HG03060 (cell line): ENCODE data around the gene PRKN.

Experiments used
- ATAC-seq: cut with Tn5 transposase; IDR thresholded peaks from one replicate; pipeline ENCODE4 v1.9.1; 2021; ENCODE audit warnings: low read depth, moderate number of reproducible peaks; ENCODE audit not compliant: unreplicated experiment

PRKN gene

DNA sequence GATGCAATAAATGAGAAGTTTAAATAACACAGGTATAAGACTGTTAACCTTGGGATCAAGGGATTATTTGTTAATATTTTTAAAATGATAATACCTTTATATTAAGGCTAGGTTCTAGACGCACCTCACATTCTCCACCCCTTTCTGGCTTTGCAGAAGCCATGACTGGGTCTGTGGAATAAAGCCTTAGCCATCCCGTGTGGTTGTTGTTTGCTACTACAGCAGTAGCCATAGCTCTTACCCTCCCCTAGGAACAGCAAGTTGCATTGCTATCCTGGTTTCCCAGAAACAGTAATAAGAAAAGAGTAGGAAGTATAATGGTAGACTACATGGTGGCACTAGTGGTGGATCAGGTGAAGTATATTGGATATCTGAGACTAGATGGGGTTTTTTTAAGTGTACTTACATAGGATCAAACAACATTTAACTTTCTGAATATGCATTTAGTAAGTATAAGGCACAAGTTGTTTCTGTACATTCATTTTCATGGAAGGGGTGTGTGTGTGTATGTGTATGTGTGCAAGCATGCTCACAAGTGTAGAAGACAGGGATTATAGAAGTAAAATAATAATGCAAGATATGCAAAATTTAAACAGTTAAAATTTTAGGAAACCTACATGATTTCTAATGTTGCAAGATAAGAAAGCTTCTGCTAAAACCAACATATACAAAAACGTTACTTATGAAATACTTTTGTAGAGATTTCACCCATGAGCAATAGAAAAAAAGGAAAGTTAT is 384.2 kb downstream of the PRKN start:
- ATAC-seq, result no peak

DNA sequence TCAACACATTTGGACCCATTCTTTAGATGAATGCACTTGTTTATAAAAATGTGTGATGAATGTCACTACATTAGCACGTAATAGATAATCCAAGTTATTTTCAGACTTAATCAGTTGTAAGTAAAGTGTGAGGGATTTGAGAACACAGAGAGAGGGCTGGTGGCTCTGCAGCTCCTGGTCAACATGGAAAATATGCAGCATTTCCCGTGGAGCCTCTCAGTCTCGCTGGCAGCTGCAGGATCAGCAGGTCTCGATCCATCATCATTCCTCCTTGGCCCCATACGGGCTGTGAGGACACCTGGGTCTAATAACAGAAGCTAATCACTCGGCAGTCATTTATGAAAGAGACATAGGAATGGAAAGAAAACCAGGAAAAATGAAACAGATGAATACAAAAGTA is 390.2 kb downstream of the PRKN start:
- ATAC-seq, result no peak

DNA sequence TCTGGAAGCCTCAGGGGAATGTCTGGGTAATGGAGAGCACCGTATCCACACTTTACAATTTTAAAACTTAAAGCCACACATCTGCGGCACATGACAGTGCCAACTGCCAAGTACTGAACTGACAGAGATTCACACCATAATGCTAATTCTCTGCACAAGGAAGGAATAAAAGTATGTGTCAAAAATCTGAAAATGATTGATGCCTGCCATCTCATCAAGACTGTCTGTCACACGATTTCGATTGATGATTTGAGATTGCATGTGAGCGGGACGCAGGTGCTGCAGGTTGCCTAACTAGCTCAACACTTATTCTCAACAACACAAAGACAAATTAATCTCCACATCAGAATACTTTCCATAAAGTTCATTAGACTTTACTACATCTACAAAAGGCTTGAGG is 391.2 kb downstream of the PRKN start:
- no peak for ATAC-seq

DNA sequence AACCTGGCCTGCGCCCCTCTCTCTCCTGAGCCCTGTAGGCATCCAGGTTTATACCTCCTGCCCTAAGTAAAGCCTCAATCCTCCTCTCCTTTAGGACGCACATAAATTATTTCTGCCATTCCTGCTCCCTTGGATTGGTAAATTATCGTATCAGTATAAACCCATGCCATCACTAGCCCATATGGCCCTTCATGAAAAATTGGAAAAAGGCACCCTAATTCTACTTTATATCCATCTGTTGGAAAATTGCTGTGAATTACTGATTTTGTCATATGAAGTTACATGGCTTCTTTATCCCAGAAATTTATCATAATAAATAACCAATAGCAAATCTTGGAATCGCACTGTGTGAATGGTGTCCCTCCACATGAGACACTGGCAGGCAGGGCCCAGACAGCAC is 395.2 kb downstream of the PRKN start:
- no peak for ATAC-seq

DNA sequence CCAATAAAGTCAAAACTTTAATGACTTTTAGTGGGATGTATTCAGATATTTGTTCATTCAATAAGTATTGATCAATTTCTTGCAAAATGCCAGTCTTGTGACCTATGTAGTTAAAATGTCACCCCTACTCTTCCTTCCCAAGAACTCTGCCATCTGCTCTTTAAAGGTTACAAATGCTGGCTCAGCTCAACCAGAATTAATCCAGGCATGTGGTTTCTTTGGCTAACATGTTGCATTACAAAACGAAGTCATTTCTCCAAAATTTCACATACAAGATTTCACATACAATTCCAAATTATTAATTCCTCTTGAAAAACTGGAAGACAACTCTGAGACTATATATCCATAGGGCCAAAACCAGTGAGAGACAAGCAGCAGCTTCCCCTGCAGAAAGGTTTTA is 395.7 kb downstream of the PRKN start:
- no peak for ATAC-seq

DNA sequence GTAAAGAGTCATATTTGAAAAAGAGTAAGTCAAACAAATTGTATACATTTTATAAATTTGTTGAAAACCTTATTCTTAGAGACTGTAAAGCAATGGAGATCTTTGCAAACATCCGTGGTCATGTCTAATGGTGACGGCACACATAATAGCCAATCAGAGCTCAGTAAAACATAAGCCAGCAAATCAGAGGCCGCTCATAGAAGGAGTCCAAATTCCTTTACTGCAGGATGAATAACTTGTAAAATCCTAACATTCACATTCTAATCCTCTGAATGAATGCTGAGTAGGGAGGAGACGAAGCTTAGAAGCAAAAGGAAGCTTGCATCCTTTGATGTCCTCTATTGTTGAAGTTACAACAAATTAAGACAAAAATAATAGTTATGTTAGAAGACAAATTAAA is 401.7 kb downstream of the PRKN start:
- ATAC-seq, result no peak

DNA sequence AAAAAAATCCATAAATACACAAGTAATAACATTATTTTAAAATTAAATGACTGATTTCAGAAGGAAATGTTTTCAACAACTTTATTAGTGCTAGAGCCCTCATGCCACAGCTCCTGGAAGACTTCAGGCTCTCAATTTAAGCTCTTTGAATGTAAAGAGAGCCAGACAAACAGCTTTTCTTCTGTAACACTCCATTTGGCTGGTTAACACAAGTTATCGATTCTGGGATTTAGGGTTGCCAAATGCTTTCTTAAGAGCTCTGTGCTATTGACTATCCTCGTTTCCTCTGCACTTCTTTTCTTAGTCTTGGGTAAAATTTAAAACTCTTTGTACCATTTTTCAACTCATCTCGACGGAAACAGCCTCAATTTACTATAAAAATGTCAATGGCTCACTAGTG is 402.5 kb downstream of the PRKN start:
- ATAC-seq, result no peak

DNA sequence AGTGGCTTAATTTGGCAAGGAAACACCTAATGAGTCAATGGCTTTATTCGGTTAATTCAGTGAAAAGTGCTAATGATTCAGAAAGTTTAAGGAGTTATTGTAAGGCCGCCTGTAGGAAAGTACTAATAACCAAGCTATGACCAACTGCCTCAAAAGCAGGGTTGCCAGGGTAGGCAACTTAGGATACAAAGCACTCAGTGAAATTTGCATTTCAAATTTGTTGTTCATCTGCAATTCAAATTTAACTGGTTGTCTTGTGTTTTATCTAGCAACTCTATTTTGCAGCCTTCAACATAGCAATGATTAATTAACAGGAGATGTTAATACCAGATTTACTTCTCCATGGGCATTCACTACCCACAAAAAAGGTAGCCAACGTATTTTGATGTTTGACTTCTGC is 412.3 kb downstream of the PRKN start:
- no peak for ATAC-seq

DNA sequence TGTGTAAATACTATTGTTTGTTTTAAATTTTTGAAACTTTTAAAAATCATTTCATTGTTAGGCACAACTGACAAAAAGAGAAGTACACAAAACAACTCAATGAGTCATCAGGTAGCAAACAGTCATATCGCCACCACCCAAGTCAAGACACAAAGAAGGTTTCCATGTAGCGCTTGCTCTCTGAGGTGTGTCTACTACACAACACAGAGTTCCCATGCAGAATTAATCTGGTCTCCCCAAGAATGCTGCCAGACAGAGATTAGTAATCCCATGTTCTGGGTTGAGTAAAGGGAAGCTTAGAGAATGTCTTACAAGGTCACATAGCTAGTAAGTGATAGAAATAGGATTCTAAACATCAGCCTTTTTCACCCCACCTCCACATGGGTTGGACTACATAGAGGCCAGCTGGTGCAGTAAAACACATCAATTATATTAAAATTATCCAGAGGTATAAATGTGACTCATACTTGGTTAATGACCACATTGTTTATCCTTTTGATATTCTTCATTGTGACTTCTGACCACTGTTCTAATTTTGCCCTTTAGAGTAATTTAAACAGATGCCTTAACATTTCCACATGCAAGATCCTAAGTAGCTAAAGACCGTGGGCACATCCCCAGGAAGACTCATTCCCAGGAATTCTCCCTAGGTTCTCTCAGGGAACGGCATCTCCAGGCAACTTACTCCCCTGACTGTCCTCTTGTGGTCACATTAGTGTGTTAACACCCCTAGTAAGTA is 413.5 kb downstream of the PRKN start:
- ATAC-seq, result no peak

DNA sequence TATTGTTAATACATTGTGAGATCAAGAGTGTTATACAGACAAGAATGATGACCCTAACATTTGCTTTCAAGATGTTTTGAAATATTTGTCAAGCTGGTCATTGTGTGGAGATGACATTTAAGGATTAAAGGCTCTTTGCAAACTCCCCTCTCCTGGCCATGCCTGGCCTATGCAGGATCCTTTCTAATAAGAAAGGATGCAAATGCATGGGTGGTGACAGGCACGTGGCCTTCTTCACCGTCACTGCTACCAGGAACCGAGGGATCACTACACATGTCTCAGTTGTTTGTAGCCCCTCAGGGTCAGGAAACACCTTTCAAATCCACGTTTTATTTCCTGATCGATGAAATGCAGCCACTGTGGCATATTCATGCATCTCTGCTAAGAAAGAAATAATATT is 419.7 kb downstream of the PRKN start:
- ATAC-seq, result no peak

DNA sequence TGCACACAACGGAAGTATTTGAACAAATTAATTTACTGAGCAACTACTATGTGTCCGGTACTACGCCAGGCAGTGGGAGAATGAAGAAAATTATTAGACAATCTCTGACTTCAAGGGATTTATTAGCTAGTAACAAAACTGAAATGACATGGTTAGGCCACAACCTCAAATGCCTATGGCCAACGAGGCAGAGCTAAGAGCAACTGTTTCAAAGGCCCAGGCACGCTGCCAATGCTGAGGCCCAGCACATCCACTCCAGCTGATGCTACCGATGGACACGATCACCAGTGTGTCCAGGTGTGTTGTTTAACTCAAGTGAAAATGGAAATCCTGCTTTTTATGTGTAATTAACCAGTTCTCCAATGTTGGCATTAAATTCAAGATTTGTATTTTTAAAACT is 420.9 kb downstream of the PRKN start:
- ATAC-seq, result no peak

DNA sequence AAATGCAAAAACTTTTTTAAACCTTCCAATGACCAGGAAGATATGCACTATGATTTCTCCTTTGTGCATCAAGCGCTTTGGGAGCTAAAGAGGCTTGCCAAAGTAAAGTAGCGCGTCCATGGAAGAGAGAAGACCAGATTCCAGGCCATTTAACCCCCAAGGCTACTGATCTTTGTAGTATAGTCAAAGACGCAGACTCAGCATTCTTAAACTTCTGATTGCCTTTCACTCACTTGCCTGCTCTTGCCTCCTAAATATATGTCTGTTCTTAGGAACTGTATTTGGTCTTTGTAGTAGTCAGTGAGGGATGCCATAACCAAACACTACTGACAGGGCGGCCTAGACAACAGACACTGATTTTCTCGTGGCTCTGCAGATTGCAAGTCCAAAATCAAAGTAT is 426.4 kb downstream of the PRKN start:
- ATAC-seq, result no peak

DNA sequence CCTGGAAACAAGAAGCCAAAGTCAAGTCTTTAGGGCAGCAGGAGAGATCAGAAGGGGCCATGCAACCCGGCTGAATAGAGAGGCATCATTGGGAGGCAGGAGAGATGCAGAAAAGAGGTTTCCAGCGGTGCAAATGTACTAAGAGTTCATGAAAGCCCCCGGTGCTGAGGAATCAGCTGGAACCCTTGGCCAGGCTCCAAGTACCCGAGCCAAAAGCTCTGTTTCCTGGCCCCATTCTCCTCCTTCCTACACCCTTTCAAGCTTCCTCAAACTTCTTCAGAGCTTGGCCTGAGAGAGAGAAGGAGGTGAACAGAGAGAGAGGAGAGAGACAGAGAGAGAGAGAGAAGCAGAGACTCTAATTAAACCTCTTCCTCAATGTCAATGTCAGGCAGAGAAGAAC is 433.5 kb downstream of the PRKN start:
- no peak for ATAC-seq

DNA sequence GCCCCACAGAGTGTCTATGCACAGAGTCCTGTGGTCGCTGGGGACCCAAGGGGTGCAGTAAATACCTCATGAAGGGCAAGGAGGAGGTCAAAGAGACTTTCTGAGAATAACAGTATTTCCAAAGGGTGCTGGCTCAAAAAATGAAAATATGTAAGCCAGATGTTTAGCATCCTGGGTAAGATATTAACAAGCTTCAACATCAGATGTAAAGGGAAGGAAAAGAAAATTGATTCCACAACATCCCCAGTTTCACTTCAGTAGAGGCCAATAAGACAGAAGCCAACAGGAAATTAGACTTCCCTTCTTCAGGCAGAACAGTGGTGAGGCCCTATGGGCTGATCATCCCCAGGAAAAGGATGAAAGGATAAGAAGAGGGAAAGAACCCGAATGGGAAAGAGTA is 434.7 kb downstream of the PRKN start:
- ATAC-seq, result no peak

DNA sequence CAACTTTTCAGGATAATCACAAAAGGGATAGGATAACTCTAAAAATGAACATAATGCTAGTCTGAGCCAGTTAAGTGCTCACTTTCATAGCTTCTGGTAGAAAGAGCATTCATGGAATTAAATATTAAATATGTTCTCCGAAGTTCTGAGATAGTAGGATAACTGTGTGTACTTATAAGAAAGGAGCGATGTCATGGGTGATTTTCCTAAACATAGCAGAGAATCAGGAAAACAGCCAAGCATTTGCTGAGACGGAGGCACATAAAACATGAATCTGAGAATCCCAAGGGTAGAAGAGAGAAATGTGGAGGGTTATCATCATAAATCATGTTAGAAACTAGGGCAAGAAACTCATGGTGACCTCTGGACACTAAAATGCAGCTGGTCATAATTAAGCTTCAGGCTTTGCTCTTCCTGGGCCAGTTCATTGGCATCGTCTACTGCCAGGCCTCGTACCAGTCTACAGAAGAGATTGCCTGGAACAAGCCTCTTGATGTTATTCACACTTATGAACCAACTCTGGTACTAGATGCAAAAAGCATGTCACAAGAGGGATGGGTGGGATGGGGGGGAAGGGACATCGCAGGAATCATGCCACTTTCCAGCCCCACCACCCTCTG is 436.6 kb downstream of the PRKN start:
- ATAC-seq, result no peak

DNA sequence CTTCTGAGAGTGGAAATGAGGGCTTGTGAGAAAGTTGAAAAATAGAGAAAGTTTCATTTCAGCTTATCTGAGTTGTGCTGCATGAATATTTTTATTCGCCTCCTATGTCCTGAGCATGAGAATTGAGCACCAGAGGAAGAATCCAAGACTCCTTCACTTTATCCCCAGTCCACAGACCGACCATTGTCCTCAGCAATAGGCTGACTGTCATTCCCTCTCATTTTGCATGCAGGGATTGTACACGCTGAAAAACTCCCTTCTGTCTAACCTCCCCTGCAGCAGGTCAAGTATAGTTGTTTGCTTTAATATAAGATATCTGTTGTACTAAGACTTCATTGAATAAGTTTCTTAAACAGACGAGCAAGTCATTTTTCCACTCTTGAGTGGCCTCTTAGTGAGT is 437.6 kb downstream of the PRKN start:
- ATAC-seq, result no peak

DNA sequence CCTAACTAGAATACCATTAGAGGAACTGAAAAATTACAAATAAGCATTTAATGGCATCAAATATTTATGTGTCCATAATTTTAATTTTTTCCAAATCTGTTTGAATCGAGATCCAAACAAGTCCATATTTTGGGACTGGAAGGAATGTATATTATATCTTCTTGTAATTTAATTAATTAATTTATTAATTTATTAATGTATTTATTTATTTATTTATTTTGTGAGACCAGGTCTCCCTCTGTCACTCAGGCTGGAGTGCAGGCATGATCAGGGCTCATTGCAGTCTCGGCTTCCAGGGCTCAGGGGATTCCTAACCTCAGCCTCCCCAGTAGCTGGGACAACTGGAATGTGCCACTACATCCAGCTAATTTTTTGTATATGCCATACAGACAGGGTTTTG is 453.6 kb downstream of the PRKN start:
- ATAC-seq, result no peak

DNA sequence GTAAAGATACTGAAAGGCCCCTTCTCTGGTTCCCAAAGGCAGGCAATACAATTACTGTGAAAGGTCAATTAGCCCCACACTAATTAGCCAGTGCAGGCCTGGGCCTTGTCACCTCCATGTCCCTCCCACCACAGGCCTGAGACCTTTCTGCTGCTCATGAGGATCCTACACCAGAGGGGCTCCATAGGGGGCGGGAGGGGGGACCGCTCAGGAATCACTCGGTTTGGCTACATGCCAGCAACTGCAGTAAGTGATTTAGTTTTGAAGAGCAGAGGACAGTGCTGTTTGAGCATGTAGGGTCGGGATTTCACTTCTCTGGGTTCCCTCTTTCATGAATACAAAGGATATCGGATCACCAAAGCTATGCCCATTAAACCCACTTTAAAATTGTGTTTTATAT is 455.6 kb downstream of the PRKN start:
- ATAC-seq, result no peak

DNA sequence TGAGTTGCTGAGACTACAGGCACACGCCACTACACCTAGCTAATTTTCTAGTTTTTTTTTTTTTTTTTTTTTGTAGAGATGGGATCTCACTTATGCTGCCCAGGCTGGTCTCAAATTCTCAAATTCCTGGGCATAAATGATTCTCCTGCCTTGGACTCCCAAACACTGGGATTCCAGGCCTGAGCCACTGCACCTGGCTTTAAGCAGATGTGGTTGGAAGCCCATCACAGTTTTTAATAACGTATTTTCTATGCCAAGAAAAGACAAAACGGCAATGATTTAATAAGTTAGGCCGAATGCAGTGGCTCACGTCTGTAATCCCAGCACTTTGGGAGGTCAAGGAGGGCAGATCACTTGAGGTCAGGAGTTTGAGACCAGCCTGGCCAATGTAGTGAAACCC is 456.6 kb downstream of the PRKN start:
- ATAC-seq, result no peak

DNA sequence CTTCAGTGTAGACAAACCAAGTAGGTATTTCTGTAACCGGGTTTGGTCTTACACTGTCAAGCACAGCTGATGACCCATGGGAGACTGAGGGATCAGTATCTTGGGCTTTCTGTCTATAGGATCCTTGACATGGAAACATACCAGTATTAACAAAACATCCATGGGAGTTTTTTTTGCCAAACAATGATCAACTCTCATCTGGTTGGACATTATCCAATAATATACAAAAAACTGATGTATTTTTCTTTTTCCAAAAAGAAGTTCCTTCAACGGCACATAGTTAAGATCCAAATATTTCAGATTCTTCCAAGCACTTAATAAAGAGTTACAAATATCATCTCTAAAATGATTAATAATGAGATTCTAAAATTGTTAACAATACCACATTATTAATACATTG is 459.9 kb downstream of the PRKN start:
- no peak for ATAC-seq

DNA sequence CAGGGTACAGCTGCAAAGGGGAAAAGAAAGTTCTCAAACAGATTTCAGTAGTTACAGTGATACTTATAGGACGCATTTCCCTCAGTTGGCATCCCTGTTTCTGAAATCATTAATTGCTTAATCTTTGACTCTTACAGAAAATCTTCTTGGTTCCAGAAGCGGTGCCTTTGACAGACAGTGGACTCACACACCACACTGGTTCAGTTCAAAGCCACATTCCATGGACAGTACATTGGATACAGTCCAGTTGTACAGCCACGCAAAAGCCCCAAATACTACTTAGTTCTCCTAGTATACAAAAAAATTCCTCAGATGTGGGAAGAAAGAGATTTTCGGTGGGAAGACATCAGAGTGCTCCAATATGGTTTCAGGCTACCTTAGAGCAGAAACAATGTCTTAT is 460.4 kb downstream of the PRKN start:
- ATAC-seq, result no peak

DNA sequence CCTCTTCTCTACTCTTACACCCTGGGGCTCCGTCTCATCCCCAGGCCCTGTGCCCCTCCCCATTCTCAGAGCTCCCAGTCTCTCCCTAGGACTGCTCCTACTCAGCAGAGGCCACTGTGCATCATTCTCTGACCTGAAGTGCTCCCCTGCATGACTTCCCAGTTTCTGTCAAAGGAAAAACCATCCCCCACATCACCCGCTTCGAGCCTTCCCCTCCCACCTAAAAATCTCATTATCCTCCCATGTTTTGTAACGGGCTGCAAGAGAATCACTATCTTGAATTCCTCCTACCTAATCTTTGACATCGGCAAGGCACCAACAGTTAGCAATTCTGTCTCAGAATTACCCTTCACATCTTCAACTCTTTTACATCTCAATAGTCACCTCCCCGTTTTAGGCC is 463.0 kb downstream of the PRKN start:
- ATAC-seq, result no peak
